GM21423 (cell line): ENCODE results near the gene LKAAEAR1.
"Not testable (repeated sequence)": the region's sequence is repeated elsewhere in the genome, so short reads cannot be mapped to it uniquely, and the experiment has no call there.

Experiments
- ATAC-seq: cut with Tn5 transposase; IDR thresholded peaks from one replicate; pipeline ENCODE4 v1.9.1; 2021; ENCODE audit warnings: mild to moderate bottlenecking, moderate library complexity; ENCODE audit not compliant: unreplicated experiment

Gene LKAAEAR1, protein sequence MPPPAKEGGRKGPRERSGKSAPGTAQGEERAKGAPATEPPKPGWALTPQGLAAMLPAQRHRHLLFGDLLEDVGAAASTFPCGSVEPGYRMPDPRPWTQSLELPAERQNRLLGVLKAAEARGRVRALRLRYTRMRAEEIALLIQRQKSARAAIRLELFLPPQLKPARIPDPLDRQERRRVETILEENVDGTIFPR

DNA sequence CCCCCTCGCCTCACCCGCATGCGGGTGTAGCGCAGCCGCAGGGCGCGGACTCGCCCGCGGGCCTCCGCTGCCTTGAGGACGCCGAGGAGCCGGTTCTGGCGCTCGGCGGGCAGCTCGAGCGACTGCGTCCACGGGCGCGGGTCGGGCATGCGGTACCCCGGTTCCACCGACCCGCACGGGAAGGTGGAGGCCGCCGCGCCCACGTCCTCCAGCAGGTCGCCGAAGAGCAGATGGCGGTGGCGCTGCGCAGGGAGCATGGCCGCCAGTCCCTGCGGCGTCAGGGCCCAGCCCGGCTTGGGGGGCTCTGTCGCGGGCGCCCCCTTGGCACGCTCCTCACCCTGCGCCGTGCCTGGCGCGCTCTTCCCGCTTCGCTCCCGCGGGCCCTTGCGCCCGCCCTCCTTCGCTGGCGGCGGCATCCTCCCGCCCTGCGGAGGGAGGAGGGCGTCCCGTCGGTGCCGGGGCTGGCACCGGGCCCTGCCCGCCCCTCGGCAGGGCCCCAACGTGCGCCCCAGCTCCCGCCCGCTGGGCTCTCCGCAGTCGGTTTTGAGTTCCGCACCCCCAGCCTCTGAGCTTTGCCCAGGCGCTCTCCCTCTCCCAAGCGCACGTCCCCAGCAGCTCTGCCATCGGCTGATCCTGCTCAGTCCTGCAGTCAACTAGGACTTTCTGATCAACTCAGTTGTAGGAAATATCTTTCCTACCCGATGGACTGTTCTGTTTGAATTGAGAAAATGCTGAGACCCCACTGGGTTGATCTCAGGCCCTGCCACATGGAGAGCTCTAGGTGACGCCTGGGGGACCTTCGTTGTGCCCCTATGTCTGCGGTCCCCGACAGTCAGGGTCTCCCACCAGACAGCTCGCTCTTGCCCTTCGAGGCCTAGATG lies at the start of gene LKAAEAR1:
Gene LKAAEAR1 (minus strand): TSS at position 595 of the 881 bp plus-strand sequence. CDS start 179 bp downstream, at position 416.
- no peak for ATAC-seq

DNA sequence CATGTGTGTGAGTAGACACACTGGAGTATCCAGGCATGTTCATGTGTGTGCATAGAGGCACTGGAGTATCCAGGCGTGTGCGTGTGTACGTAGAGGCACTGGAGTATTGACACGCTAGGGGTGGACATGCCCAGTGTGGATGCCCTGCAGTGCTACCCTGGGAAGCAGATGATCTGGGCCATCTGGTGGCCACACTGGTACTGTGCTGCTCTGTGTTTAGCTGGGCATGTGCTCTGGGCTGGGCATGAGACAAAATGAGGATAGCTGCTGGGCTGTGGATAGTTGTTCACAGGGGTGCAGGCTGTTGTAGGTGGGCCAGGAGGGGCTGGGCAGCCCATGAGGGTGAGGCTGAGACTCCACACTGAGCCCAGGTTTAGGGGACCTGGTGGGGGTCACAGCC lies 47.2 kb upstream of the LKAAEAR1 start:
- ATAC-seq: no peak

DNA sequence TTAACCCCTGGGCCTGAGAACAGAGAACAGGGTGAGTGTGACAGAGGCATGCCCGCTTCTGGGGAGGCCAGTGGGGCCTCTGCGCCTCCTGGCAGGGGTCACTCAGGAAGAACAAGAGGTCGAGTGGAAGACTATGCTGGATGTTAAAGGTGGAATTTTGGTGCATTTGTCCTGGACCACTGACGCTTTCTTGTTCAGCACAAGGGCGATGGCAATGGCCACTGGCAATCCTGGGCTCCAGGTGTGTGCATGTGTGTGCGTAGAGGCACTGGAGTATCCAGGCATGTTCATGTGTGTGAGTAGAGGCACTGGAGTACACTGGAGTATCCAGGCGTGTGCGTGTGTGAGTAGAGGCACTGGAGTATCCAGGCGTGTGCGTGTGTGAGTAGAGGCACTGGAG lies 46.7 kb upstream of the LKAAEAR1 start:
- no peak for ATAC-seq

GRCh38 chr20:64130271-64130670 lies 46.1 kb upstream of the LKAAEAR1 start:
- no peak for ATAC-seq

- no peak for ATAC-seq
Observed at GRCh38 chr20:64129146-64129782, 45.1 kb upstream of the LKAAEAR1 start.

DNA sequence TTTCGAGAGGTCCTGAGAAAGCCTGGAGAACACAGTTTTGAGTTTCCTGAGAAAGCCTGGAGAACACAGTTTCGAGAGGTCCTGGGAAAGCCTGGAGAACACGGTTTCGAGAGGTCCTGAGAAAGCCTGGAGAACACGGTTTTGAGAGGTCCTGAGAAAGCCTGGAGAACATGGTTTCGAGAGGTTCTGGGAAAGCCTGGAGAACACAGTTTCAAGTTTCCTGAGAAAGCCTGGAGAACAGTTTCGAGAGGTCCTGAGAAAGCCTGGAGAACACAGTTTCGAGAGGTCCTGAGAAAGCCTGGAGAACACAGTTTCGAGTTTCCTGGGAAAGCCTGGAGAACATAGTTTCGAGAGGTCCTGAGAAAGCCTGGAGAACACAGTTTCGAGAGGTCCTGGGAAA lies 39.3 kb upstream of the LKAAEAR1 start:
- not testable (repeated sequence) for ATAC-seq

- ATAC-seq: not testable (repeated sequence)
Observed at GRCh38 chr20:64122927-64123326, 38.7 kb upstream of the LKAAEAR1 start.

DNA sequence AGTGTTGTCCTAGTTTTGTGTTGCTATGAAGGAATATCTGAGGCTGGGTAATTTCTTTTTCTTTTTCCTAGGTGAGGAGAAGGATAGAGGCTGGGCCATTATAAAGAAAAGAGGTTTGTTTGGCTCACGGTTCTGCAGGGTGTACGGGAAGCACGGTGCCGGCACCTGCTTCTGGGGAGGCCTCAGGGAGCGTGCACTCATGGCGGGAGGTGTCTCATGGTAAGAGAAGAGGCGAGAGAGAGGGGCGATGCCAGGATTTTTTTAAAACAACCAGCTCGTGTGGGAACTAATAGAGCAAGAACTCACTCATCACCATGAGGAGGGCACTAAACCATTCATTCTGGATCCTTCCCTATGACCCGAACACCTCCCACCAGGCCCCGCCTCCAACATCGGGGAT lies 37.4 kb upstream of the LKAAEAR1 start:
- ATAC-seq: no peak

DNA sequence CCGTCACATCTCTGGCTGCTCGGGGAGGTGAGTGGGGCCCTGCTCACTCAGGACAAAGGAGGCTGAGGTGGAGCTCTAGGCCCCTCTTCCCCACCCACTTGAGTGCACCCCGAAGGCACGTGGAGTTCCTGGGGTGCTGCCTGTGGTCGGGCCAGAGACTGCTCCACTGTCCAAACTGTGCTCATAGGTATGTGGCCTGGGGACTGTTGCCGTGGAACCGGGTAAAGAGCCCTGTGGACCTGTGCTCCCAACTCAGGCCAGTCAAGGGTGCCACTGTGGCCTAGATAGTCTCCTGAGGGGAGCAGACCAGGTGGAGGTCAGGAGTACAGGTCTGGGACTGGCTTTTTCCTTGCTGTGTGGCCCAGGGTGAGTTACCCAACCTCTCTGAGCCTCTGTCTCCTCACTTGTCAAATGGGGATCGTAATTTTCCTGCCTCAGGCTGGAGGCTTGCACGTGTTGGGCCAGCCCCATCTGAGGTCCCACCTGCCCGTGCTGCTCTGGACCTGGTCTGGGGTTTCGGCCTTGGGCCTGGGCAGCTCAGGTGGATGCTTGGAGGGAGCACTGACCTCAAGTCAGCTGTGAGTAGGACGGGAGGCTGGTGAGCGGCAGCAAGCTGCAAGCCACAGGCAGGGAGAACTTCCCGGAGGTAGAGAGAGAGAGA lies 35.6 kb upstream of the LKAAEAR1 start:
- ATAC-seq: no peak

- no peak for ATAC-seq
Observed at GRCh38 chr20:64119301-64119680, 35.1 kb upstream of the LKAAEAR1 start.

DNA sequence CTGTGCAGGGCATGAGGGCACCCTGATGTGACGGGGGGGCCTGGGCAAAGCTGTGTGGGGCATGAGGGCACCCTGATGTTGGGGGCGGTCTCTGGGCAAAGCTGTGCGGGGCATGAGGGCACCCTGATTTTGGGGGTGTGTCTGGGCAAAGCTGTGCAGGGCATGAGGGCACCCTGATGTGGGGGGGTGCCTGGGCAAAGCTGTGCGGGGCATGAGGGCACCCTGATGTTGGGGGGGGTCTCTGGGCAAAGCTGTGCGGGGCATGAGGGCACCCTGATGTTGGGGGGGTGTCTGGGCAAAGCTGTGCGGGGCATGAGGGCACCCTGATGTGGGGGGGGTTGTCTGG lies 33.2 kb upstream of the LKAAEAR1 start:
- not testable (repeated sequence) for ATAC-seq

DNA sequence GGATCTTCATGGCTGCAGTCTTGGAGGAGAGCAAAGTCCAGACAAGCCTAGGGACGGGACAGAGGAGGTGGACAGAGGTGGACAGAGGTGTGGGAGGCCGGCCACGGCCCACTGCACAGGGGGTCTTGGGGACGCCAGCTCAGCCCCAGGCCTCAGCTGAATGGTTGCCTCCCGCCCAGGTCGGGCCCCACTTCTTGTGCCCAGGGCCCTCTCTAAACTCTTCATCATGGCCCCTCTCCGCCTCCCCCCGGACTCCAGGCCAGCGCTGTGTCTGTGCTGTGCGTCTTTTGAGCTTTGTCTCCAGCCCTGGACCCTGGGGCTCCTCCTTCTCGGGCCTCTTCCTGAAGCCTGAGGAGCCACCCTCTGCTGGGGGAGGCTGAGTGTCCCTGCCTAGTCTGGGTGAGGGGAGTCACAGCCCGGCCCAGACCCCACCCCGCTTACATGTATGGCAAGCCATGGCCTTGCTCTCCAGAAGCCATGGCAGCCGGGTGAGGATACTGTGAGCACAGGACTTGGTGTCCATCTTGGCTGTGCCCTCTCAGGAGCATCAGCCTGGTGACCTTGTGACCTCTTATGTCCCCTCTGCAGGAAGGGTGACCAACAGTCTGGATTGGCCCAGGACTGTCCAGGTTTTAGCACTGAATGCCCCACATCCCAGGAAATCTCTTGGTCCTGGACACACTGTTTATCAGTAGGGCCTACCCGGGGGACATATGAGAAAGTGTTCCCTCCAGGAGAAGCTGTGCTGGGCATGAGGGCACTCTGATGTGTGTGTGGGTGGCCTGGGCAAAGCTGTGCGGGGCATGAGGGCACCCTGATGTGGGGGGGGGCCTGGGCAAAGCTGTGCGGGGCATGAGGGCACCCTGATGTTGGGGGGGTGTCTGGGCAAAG lies 32.6 kb upstream of the LKAAEAR1 start:
- no peak for ATAC-seq

GRCh38 chr20:64116016-64116415 lies 31.8 kb upstream of the LKAAEAR1 start:
- no peak for ATAC-seq

DNA sequence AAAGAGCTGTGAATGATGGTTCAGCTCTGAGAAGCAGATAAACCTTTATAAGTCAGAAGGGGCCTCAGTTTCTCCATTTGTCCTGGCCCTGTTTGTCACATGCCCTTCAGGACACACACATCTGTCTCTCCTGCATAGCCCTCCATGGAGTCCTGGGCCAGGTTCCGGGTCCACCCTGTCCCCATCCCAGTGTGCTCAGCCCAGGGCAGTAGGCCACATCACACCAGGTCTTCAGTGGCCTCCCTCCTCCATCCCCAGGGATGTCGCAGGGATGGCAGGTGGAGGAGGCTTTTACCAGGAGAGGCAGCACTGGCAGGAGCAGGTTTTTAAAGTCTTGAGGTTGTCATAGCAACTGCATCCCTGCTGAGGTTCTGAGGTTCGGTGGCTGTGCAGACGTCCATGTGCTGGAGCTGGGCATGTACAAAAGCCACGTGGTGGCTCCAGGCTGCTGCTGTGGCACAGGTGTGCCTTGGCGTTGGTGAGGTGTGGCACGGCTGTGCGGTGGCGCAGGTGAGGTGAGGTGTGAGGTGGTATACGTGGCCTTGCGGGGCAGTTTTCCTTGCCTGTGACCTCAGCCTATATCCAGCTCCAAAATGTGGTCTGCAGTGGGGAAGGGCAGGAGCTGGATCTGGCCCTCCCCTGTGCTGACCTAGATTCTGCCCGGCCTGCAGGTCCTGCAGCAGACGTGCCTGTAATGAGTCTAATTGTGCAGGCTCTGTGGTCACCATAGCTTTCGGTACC lies 31.1 kb upstream of the LKAAEAR1 start:
- no peak for ATAC-seq

DNA sequence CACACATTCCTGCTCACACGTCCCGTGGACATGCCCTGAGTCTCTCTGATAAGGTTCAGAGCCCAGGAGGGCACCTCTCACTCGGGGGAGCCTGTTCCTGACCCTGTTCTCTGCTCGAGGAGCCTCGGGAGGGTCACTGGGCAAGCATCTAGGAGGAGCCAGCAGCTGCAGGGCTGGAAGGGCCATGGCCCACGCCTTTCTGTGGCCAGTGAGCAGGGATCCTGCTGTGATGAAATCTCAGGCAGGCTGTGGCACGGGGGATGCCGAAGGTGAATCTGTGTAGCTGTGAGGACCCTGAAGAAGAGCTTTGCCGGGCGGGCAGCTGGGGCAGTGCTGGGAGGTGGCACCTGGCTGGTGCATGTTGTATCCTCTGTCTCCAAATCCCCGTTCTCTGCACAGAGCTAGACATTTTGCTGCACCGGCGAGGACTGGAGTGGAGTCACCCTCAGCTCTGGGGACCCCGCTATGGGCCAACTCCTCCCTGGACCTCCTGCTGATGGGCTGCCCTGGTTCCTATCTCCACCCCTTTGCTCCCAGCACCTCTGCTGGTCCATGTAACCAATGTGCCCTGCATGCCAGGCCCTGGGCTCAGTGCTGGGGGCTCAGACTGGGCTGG lies 30.3 kb upstream of the LKAAEAR1 start:
- no peak for ATAC-seq

DNA sequence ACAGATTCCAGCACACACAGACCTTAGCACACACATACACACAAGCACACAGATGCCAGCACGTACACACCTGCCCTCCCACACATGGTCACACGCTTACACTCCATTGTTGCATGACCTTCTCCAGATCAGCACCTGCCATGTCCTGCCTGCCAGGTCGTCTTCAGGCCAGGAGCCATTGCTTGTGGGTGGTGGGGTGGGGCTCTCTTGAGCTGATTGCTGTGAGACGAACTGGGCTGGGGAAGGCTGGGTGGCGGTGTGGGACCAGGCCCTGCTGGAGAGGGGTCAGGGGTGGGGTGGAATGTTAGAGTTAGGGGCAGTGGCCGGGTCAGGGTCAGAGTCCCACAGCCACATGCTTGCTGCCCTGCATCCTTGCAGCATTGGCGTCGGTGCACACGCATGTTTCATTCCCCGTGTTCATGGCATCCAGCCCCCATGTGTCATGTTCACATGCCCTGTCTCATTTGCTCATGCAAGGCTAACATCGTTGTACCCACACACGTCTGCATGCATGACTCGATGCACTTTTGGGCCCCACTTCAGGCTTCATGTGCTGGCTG lies 29.7 kb upstream of the LKAAEAR1 start:
- no peak for ATAC-seq

DNA sequence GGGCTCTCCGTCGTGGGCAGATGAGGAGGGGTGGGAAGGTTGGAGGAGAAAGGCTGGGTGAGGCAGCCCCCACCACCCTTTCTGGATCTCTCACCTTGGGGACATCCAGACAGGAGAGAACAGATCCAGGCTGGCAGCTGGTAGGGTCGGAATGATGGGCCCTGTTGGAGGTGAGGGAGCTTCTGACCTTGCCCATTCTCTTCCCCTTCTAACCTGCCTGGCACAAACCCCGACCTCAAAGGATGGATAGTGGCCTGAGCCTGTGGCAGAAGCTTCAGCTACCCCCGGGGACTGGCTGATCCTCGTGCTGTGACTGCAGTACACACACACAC lies 29.2 kb upstream of the LKAAEAR1 start:
- ATAC-seq: no peak

DNA sequence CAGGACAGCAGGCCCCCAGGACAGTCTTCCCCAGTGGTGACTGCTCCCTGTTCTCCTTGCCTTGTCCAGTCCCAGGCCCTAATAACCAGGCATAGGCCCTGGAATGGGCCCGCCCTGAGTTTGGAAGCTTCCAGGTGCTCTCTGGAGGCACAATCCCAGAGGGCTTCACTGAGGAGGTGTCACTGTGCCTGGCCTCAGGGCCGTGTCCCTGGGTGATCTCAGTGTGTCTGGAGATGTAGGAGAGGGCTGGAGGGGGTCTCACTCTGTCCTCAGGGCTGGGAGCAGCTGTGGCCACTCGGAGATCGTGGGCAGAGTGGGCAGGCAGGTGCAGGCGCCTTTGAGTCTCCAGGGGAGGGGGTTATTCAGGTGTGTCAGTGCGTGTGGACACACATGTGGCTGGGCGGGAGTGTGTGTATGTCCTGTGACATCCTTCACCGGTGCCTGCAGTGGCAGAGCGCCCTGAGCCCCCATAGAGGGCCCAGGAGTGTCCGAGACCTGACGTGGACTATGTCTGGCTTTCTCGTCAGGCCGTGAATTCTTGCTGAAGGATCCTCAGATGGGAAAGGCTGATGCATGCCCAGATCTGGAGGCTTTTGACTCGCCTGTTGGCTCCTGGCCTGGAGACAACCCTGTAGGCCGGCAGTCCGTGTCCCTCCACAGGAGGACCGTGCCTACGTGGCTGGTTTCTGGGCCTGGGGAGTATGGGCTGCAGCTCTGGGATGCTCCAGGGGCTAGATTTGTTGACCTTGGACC lies 28.7 kb upstream of the LKAAEAR1 start:
- ATAC-seq: no peak
